GM23338 (cell line): ENCODE results near the gene GNG12. TPM values are rescaled to one million over a fixed set of nuclear protein-coding genes. Genes with fewer than 3 reads are reported as not detected.
A peak's percentile ranks its signal among the peaks of the same experiment; 100 is the strongest.

ENCODE experiments used
- ATAC-seq: fragments of 200-7000 bp; cut with Tn5 transposase; 3 replicates; pipeline ENCODE4 v1.9.1; 2020
- DNase-seq: peaks from one replicate; pipeline ENCODE4 v3.0.0-alpha.2; 2015; ENCODE audit warnings: low spot score
- H2AFZ ChIP-seq: fragments of 200-600 bp; sonication (generic); 2 replicates; pipeline ENCODE4 v1.8.0; 2016; ENCODE audit warnings: antibody characterized with exemption, mild to moderate bottlenecking, moderate library complexity
- H3F3A ChIP-seq: fragments of 200-600 bp; sonication (generic); replicated peaks from 2 replicates; pipeline ENCODE4 v1.8.0; 2017; ENCODE audit warnings: antibody characterized with exemption, mixed run types, low read depth
- H3K27ac ChIP-seq: fragments of 200-600 bp; sonication (generic); 2 replicates; pipeline ENCODE4 v1.6.1; 2016; ENCODE audit warnings: low read depth
- H3K27me3 ChIP-seq: fragments of 200-600 bp; sonication (generic); 2 replicates; pipeline ENCODE4 v1.8.0; 2016; ENCODE audit warnings: mild to moderate bottlenecking, mixed run types, moderate library complexity; ENCODE audit not compliant: insufficient read depth
- H3K36me3 ChIP-seq: fragments of 200-600 bp; sonication (generic); 2 replicates; pipeline ENCODE4 v1.8.0; 2016; ENCODE audit warnings: mild to moderate bottlenecking; ENCODE audit not compliant: insufficient read depth
- H3K4me1 ChIP-seq: fragments of 200-600 bp; sonication (generic); 2 replicates; pipeline ENCODE4 v1.8.0; 2016; ENCODE audit warnings: mild to moderate bottlenecking, moderate library complexity; ENCODE audit not compliant: insufficient read depth
- H3K4me2 ChIP-seq: fragments of 200-600 bp; sonication (generic); 2 replicates; pipeline ENCODE4 v1.7.1; 2017; ENCODE audit warnings: mixed run types
- H3K4me3 ChIP-seq: fragments of 200-600 bp; sonication (generic); 2 replicates; pipeline ENCODE4 v1.6.1; 2016; ENCODE audit warnings: mixed run types
- H3K79me2 ChIP-seq: fragments of 200-600 bp; sonication (generic); replicated peaks from 2 replicates; pipeline ENCODE4 v1.8.0; 2017; ENCODE audit warnings: mild to moderate bottlenecking; ENCODE audit not compliant: insufficient read depth
- H3K9me2 ChIP-seq: fragments of 200-600 bp; sonication (generic); 2 replicates; pipeline ENCODE4 v1.8.0; 2017; ENCODE audit not compliant: insufficient read depth
- H4K20me1 ChIP-seq: fragments of 200-600 bp; sonication (generic); replicated peaks from 2 replicates; pipeline ENCODE4 v1.8.0; 2017; ENCODE audit warnings: mild to moderate bottlenecking; ENCODE audit not compliant: insufficient read depth
- H3K27ac Mint-ChIP-seq: 2 replicates; pipeline ENCODE4 v1.8.0; 2020; ENCODE audit warnings: inconsistent platforms, mild to moderate bottlenecking, moderate library complexity, mixed read lengths
- H3K27me3 Mint-ChIP-seq: 3 replicates; pipeline ENCODE4 v1.8.0; 2022; ENCODE audit warnings: low read depth, mild to moderate bottlenecking, moderate library complexity, mixed read lengths, inconsistent platforms; ENCODE audit not compliant: insufficient read depth, poor library complexity
- H3K36me3 Mint-ChIP-seq: 3 replicates; pipeline ENCODE4 v1.8.0; 2021; ENCODE audit warnings: low read depth, mild to moderate bottlenecking, inconsistent platforms, moderate library complexity, mixed read lengths
- H3K4me1 Mint-ChIP-seq: 3 replicates; pipeline ENCODE4 v1.8.0; 2020; ENCODE audit warnings: mild to moderate bottlenecking, inconsistent platforms, mixed read lengths
- H3K4me3 Mint-ChIP-seq: 3 replicates; pipeline ENCODE4 v1.8.0; 2021; ENCODE audit warnings: moderate library complexity, mild to moderate bottlenecking, inconsistent platforms, mixed read lengths
- H3K9me3 Mint-ChIP-seq: 3 replicates; pipeline ENCODE4 v1.8.0; 2020; ENCODE audit warnings: moderate library complexity, mild to moderate bottlenecking, inconsistent platforms, mixed read lengths
- CREB1 ChIP-seq: fragments of 250-450 bp; sonication (Bioruptor Pico); IDR thresholded peaks from 2 replicates; pipeline ENCODE4 v1.5.0; 2020; ENCODE audit warnings: low read depth, mild to moderate bottlenecking, moderate library complexity
- ETS1 ChIP-seq: IDR thresholded peaks from 2 replicates; pipeline ENCODE4 v1.6.1; 2016; ENCODE audit warnings: antibody characterized with exemption
- EZH2 ChIP-seq: fragments of 200-600 bp; sonication (generic); IDR thresholded peaks from one replicate; pipeline ENCODE4 v1.8.0; 2017; ENCODE audit warnings: antibody characterized with exemption, mild to moderate bottlenecking, low read depth; ENCODE audit not compliant: unreplicated experiment
- EZH2phosphoT487 ChIP-seq: fragments of 200-600 bp; sonication (generic); IDR thresholded peaks from one replicate; pipeline ENCODE4 v1.8.1; 2018; ENCODE audit warnings: antibody characterized with exemption; ENCODE audit not compliant: unreplicated experiment
- JUNB ChIP-seq: IDR thresholded peaks from one replicate; pipeline ENCODE4 v1.6.1; 2016; ENCODE audit warnings: antibody characterized with exemption; ENCODE audit not compliant: unreplicated experiment
- NANOG ChIP-seq: IDR thresholded peaks from 2 replicates; pipeline ENCODE4 v1.6.1; 2016; ENCODE audit warnings: antibody characterized with exemption, borderline replicate concordance
- POLR2AphosphoS5 ChIP-seq: IDR thresholded peaks from 2 replicates; pipeline ENCODE4 v1.6.1; 2016; ENCODE audit warnings: antibody characterized with exemption, low read depth
- REST ChIP-seq: IDR thresholded peaks from one replicate; pipeline ENCODE4 v1.6.1; 2018; ENCODE audit warnings: antibody characterized with exemption; ENCODE audit not compliant: unreplicated experiment
- STAT1 ChIP-seq: IDR thresholded peaks from one replicate; pipeline ENCODE4 v1.6.1; 2016; ENCODE audit warnings: antibody characterized with exemption; ENCODE audit not compliant: unreplicated experiment
- ZNF114 ChIP-seq: fragments of 250-450 bp; sonication (Bioruptor Pico); IDR thresholded peaks from 2 replicates; pipeline ENCODE4 v1.5.0; 2020; ENCODE audit warnings: mild to moderate bottlenecking, moderate library complexity
- ZNF331 ChIP-seq: fragments of 250-450 bp; sonication (Bioruptor Pico); IDR thresholded peaks from 2 replicates; pipeline ENCODE4 v1.5.0; 2020; ENCODE audit warnings: low read depth, mild to moderate bottlenecking, moderate library complexity
- ZNF462 ChIP-seq: fragments of 250-450 bp; sonication (Bioruptor Pico); IDR thresholded peaks from 2 replicates; pipeline ENCODE4 v1.5.0; 2020; ENCODE audit warnings: mild to moderate bottlenecking, moderate library complexity
- polyA plus RNA-seq: library from polyadenylated mRNA; unstranded; fragments of >200 nt; fragmentation: Nextera tagmentation; extraction: Ambion mirVana; gene quantifications from 2 replicates; pipeline ENCODE4 v1.2.1, GENCODE V29; 2016
- total RNA-seq: library from RNA; depleted of rRNA; stranded (reverse); fragments of >200 nt; shearing (Covaris generic); gene quantifications from 2 replicates; pipeline ENCODE4 v1.2.3, GENCODE V29; 2014

Gene GNG12
- total and polyA plus RNA-seq, 2 experiments from 2014 or later = 13.4 to 33.0 TPM

DNA sequence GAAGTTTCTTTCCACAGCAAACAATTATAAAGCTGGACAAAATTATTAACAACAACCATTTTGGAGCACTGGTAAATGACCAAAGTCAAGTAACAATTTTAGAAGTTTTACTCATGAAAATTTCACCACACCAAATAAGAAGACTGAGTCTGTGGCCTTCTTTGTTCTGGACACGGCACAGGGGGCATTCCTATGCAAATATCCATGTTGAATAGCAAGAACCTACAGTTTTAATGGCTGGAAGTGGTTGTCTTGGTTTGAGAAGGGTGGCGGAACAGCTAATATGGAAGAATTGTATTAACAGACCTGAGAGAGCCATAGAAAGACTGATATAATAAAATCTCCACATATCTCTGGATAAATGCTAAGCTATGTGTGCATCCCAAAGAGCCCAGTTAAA, 177.7 kb downstream of the GNG12 start (continued):
- TF ChIP-seq ZNF331 (CRISPR knock-in tag) (no peak), EZH2phosphoT487 (no peak), POLR2AphosphoS5 (no peak), ETS1 (no peak), JUNB (no peak), STAT1 (no peak), NANOG (no peak), ZNF462 (CRISPR knock-in tag) (no peak)

- ATAC-seq (no peak), DNase-seq (no peak)
- no peaks in the 10 kb centered on the region for H3K79me2 ChIP-seq
- no peak overlapping the region for H3K4me3 ChIP-seq
- H3K36me3 ChIP-seq = no peaks in the 10 kb centered on the region
- H3K36me3 Mint-ChIP-seq = no peaks in the 10 kb centered on the region
- no peak overlapping the region for H2AFZ ChIP-seq
- H3K27me3 Mint-ChIP-seq = peaks cover 2% of the 10 kb centered on the region
- H3K4me2 ChIP-seq = peak overlapping the region; percentile 58; the same call in 1 of the 2 replicates
- H4K20me1 ChIP-seq = no peaks in the 10 kb centered on the region
- H3K27ac ChIP-seq = no peak overlapping the region
- H3K9me3 Mint-ChIP-seq = no peaks in the 10 kb centered on the region; the same call in 2 of the 3 replicates
- H3K4me1 ChIP-seq = peaks cover 10% of the 10 kb centered on the region
- peaks cover 19% of the 10 kb centered on the region for H3K4me1 Mint-ChIP-seq
- H3K27ac Mint-ChIP-seq = peak overlapping the region; percentile 5
- no peaks in the 10 kb centered on the region for H3F3A ChIP-seq
- no peaks in the 10 kb centered on the region for H3K27me3 ChIP-seq
- H3K4me3 Mint-ChIP-seq = no peak overlapping the region
- H3K9me2 ChIP-seq = no peaks in the 10 kb centered on the region
- TF ChIP-seq STAT1 (no peak), POLR2AphosphoS5 (no peak), CREB1 (CRISPR knock-in tag) (no peak), REST (no peak), EZH2 (no peak), EZH2phosphoT487 (no peak), ZNF114 (no peak), NANOG (no peak), ETS1 (no peak), JUNB (no peak)
Measured at GRCh38 chr1:67653304-67653703, 180.0 kb downstream of the GNG12 start.
